NCI-H1417 (cell line): Measurements from ENCODE around the gene OR5H15.
"Not testable (repeated sequence)": the region's sequence is repeated elsewhere in the genome, so short reads cannot be mapped to it uniquely, and the experiment has no call there.

Source experiments
- DNase-seq, 3 experiments: peaks; one replicate each; lab custom pipeline; 2025; lab: John Stamatoyannopoulos, UW

Gene OR5H15

GRCh38 chr3:98166396-98166795 is at the start of gene OR5H15:
OR5H15 (plus strand) TSS chr3:98166696; CDS start chr3:98168700, 2,004 bp downstream.
- no peak for DNase-seq

- DNase-seq: no peak
Measured at GRCh38 chr3:98130421-98130820, 36.1 kb upstream of the OR5H15 start, which contains the start of gene OR5H1. OR5H1 (plus strand) TSS chr3:98130721; CDS start chr3:98132698, 1,977 bp downstream.

- DNase-seq: peak in 1 of 3 experiments; percentile 21
Measured at GRCh38 chr3:98136631-98137030, 29.9 kb upstream of the OR5H15 start.

- DNase-seq: not testable (repeated sequence)
Measured at GRCh38 chr3:98137826-98138557, 28.5 kb upstream of the OR5H15 start.

GRCh38 chr3:98140531-98140930 is 26.0 kb upstream of the OR5H15 start:
- DNase-seq: no peak

GRCh38 chr3:98147179-98147578 is 19.3 kb upstream of the OR5H15 start, which contains the start of gene OR5H14:
OR5H14 (plus strand) TSS chr3:98147479; CDS start chr3:98149386, 1,907 bp downstream.
- DNase-seq: no peak

- no peak for DNase-seq
Measured at GRCh38 chr3:98148751-98149150, 17.7 kb upstream of the OR5H15 start.

GRCh38 chr3:98149456-98149855 is 17.0 kb upstream of the OR5H15 start:
- not testable (repeated sequence) for DNase-seq

- no peak for DNase-seq
Measured at GRCh38 chr3:98151241-98151640, 15.3 kb upstream of the OR5H15 start.

GRCh38 chr3:98171071-98171470 is 4.6 kb downstream of the OR5H15 start:
- DNase-seq: no peak

- peak in 2 of 3 experiments; percentile 9 to 19 for DNase-seq
Measured at GRCh38 chr3:98172621-98173020, 6.1 kb downstream of the OR5H15 start.

GRCh38 chr3:98180319-98180890 is 13.9 kb downstream of the OR5H15 start:
- DNase-seq: no peak

- DNase-seq: no peak
Measured at GRCh38 chr3:98182196-98182595, 15.7 kb downstream of the OR5H15 start.

GRCh38 chr3:98185180-98185579 is 18.7 kb downstream of the OR5H15 start:
- peak in 1 of 3 experiments; percentile 12 for DNase-seq

GRCh38 chr3:98188545-98188944 is 22.0 kb downstream of the OR5H15 start:
- no peak for DNase-seq

GRCh38 chr3:98190911-98191310 is 24.4 kb downstream of the OR5H15 start:
- DNase-seq: not testable (repeated sequence)

GRCh38 chr3:98196293-98196692 is 29.8 kb downstream of the OR5H15 start:
- not testable (repeated sequence) for DNase-seq

- no peak for DNase-seq
Measured at GRCh38 chr3:98199020-98199419, 32.5 kb downstream of the OR5H15 start.

GRCh38 chr3:98209244-98209643 is 42.7 kb downstream of the OR5H15 start:
- DNase-seq: no peak

- DNase-seq: no peak
Measured at GRCh38 chr3:98213276-98213675, 46.8 kb downstream of the OR5H15 start.

- no peak for DNase-seq
Measured at GRCh38 chr3:98215051-98215450, 48.6 kb downstream of the OR5H15 start.
